Endothelial cell of umbilical vein (primary cell): ENCODE measurements around the gene SBDS. TPM values are rescaled to one million over a fixed set of nuclear protein-coding genes. Genes with fewer than 3 reads are reported as not detected.

Source experiments
- BruUV-seq: library from RNA; stranded (reverse); fragments of 400-500 nt; replicated peaks from 2 replicates; lab custom pipeline; 2021; lab: Mats Ljungman, UMichigan
- CTCF ChIA-PET: fragments of 300-600, 350-600 bp; sonication (Branson Sonifier 250); formaldehyde crosslinking; loops from one replicate; lab custom pipeline; 2021; ENCODE audit warnings: antibody characterized with exemption, inconsistent platforms; lab: Charles Lee
- POLR2A ChIA-PET: fragments of 300-600, 350-600 bp; sonication (Branson Sonifier 250); formaldehyde crosslinking; loops from one replicate; lab custom pipeline; 2021; ENCODE audit warnings: antibody characterized with exemption, inconsistent platforms; lab: Charles Lee
- DNase-seq: peaks from one replicate; pipeline ENCODE4 v3.0.0-alpha.2; 2011; ENCODE audit warnings: low read depth, low spot score
- FAIRE-seq: peaks from 2 replicates; lab custom pipeline; 2011; peaks lifted over from hg19 to GRCh38; lab: Jason Lieb, UNC
- H2AFZ ChIP-seq: 2 replicates; pipeline ENCODE4 v1.6.0; 2012; ENCODE audit warnings: low read depth, low read length, control low read depth, inconsistent platforms
- H3K27ac ChIP-seq: 2 replicates; pipeline ENCODE4 v1.5.1; 2011; ENCODE audit warnings: low read depth, mild to moderate bottlenecking, control low read depth, low read length, moderate library complexity; ENCODE audit not compliant: insufficient read depth
- H3K27me3 ChIP-seq, 2 experiments: 2 replicates each; pipeline versions ENCODE4 v1.6.0 to v1.6.1; 2011; ENCODE audit warnings: low read length in 2 of 2, mixed read lengths in 1 of 2; ENCODE audit not compliant: control insufficient read depth in 2 of 2, insufficient read depth in 2 of 2
- H3K36me3 ChIP-seq, 2 experiments: 2 replicates in 1 of 2; 3 replicates in 1 of 2; pipeline ENCODE4 v1.5.1; 2011; ENCODE audit warnings: low read length in 2 of 2, mild to moderate bottlenecking in 1 of 2, moderate library complexity in 1 of 2; ENCODE audit not compliant: control insufficient read depth in 2 of 2, insufficient read depth in 2 of 2; ENCODE audit errors: extremely low read depth in 1 of 2
- H3K4me1 ChIP-seq: 3 replicates; pipeline ENCODE4 v1.5.1; 2011; ENCODE audit warnings: mild to moderate bottlenecking, low read length; ENCODE audit not compliant: control insufficient read depth, insufficient read depth; ENCODE audit errors: extremely low read depth
- H3K4me2 ChIP-seq: 2 replicates; pipeline ENCODE4 v1.6.1; 2011; ENCODE audit warnings: low read length, control low read depth, mixed read lengths; ENCODE audit not compliant: insufficient read depth
- H3K4me3 ChIP-seq, 3 experiments: fragments of 200-600 bp in 1 of 3; sonication (generic), shearing (Covaris generic) in 1 of 3; replicated peaks in 1 of 3; 2 replicates each; pipeline ENCODE4 v1.5.1; 2011 to 2016; ENCODE audit warnings: control low read depth in 3 of 3, low read length in 3 of 3, mild to moderate bottlenecking in 2 of 3, inconsistent platforms in 1 of 3, low read depth in 1 of 3, moderate library complexity in 1 of 3; ENCODE audit not compliant: insufficient read depth in 1 of 3
- H3K79me2 ChIP-seq: 2 replicates; pipeline ENCODE4 v1.6.0; 2012; ENCODE audit warnings: low read length, inconsistent platforms; ENCODE audit not compliant: control insufficient read depth, insufficient read depth
- H3K9ac ChIP-seq: replicated peaks from 2 replicates; pipeline ENCODE3; 2011; ENCODE audit warnings: low read length, control low read depth; ENCODE audit not compliant: insufficient read depth; ENCODE audit errors: extremely low read depth
- H3K9me1 ChIP-seq: replicated peaks from 3 replicates; pipeline ENCODE4 v1.6.0; 2011; ENCODE audit warnings: mild to moderate bottlenecking, low read length; ENCODE audit not compliant: control insufficient read depth, insufficient read depth; ENCODE audit errors: extremely low read depth
- H3K9me3 ChIP-seq: replicated peaks from 2 replicates; pipeline ENCODE4 v1.5.1; 2012; ENCODE audit warnings: low read length, inconsistent platforms; ENCODE audit not compliant: control insufficient read depth, insufficient read depth
- H4K20me1 ChIP-seq: replicated peaks from 2 replicates; pipeline ENCODE3; 2011; ENCODE audit warnings: mild to moderate bottlenecking, low read length; ENCODE audit not compliant: control insufficient read depth, insufficient read depth; ENCODE audit errors: extremely low read depth
- GATA2 ChIP-seq: IDR thresholded peaks from 2 replicates; pipeline ENCODE4 v1.7.0; 2011; ENCODE audit warnings: low read depth, mild to moderate bottlenecking, moderate library complexity, mixed read lengths, low read length; ENCODE audit not compliant: insufficient read length, insufficient read depth
- JUN ChIP-seq: IDR thresholded peaks from 2 replicates; pipeline ENCODE4 v1.6.1; 2011; ENCODE audit warnings: borderline replicate concordance, low read depth; ENCODE audit not compliant: insufficient read length, insufficient read depth
- POLR2AphosphoS5 ChIP-seq: IDR thresholded peaks from 2 replicates; pipeline ENCODE4 v1.6.1; 2012; ENCODE audit warnings: low read depth, mild to moderate bottlenecking, control low read depth, low read length, moderate library complexity; ENCODE audit not compliant: insufficient read depth
- dilution Hi-C: fragments of 300-500 bp; cut with MboI; formaldehyde crosslinking; loops from one replicate; pipeline ENCODE4 v1.15.0; 2019; ENCODE audit warnings: low sequenced_read_pairs; ENCODE audit not compliant: extremely low pct_ligation_motif_present
- intact Hi-C: fragments of 100-400 bp; cut with micrococcal nuclease; formaldehyde crosslinking; loops from one replicate; pipeline ENCODE4 v1.10.0; 2022
- polyA plus RNA-seq, 4 experiments: library from polyadenylated mRNA; depleted of rRNA in 3 of 4; stranded (reverse) in 3 of 4; unstranded in 1 of 4; fragments of >200 nt; gene quantifications; 2 replicates each; pipeline versions ENCODE4 v1.2.1 to v1.2.3, GENCODE V29; 2011 to 2012; ENCODE audit warnings: missing spikeins in 1 of 4
- total RNA-seq: library from RNA; stranded (reverse); gene quantifications from 2 replicates; pipeline ENCODE4 v1.2.3, GENCODE V29; 2021

The SBDS gene
- total and polyA plus RNA-seq, 2 donors (not counting 3 experiments of a cell fraction or from before 2014, with no cell fraction given) = 30.7 to 86.5 TPM

DNA sequence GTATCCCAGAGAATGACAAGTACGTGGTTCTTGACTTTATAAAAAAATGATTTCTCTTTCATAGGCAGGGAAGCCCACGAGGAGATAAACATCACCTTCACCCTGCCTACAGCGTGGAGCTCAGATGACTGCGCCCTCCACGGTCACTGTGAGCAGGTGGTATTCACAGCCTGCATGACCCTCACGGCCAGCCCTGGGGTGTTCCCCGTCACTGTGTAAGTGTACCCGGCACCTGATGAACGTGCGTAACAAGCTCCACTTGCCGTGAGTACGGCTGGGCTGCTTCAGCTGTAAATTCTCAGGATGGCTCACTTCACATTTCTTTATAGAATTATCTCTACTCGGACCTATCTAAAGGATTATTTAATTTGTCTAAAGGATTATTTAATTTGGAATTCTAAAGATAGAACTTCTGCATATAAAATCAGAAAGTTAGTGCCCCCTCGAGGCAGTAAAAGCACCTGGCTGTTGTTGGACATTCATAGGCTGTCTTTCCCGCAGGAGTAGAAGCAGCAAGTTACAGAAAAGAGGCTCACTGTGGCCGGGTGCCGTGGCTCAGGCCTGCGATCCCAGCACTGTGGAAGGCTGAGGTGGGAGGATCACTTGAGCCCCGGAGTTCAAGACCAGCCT lies 46.8 kb downstream of the SBDS start:
- Histone ChIP-seq H3K36me3 (peaks cover 11 to 16% of the 10 kb centered on the region in 2 experiments), H3K4me2 (no peak overlapping the region), H3K79me2 (peaks cover 7% of the 10 kb centered on the region), H3K27ac (no peak overlapping the region), H3K27me3 (no peaks in the 10 kb centered on the region), H3K9me1 (no peaks in the 10 kb centered on the region), H4K20me1 (no peaks in the 10 kb centered on the region), H2AFZ (no peak overlapping the region), H3K9me3 (no peaks in the 10 kb centered on the region), H3K4me3 (no peak overlapping the region), H3K4me1 (peaks cover 47% of the 10 kb centered on the region), H3K9ac (no peak overlapping the region)
- intact Hi-C loops (no loop called here), dilution Hi-C loops (no loop called here)
- no peak for TF ChIP-seq GATA2
- CTCF ChIA-PET = no interaction called here
- DNase-seq (no peak), FAIRE-seq (no peak)
- POLR2A ChIA-PET = no interaction called here
- BruUV-seq = no TSS peak

DNA sequence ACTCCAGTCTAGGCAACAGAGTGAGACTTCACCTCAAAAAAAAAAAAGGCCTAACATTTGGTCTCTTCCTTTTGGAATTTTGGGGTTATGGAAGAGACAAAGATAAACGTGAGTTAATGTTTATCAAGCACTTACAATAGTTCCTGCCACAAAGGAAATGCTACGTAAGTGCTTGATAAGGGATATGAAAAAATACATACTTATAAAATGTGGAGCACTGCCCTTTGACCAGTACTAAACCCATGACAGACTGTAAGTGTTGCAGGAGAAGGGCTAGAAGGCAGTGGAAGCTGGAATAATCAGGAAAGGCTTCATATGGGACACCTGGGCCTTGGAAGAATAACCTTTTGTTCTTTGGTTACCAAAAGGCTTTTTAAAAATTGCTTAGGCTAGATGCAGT lies 48.8 kb downstream of the SBDS start:
- FAIRE-seq (peak; percentile 70), DNase-seq (peak; percentile 83)
- H3K27me3 ChIP-seq = no peaks in the 10 kb centered on the region
- ChIA-PET CTCF (no interaction called here), POLR2A (no interaction called here)
- BruUV-seq = no TSS peak
- H3K4me1 ChIP-seq = peaks cover 30% of the 10 kb centered on the region
- dilution Hi-C loops = no loop called here
- H3K4me2 ChIP-seq = peak overlapping the region; percentile 27
- H3K9me3 ChIP-seq = no peaks in the 10 kb centered on the region
- H2AFZ ChIP-seq = no peak overlapping the region
- peaks cover 12% of the 10 kb centered on the region for H3K79me2 ChIP-seq
- no peaks in the 10 kb centered on the region for H3K9me1 ChIP-seq
- H3K4me3 ChIP-seq = no peak overlapping the region
- H3K36me3 ChIP-seq = peaks cover 14 to 19% of the 10 kb centered on the region in 2 experiments
- peak; percentile 27 for TF ChIP-seq JUN
- peak; percentile 71 for TF ChIP-seq GATA2
- no peak for TF ChIP-seq POLR2AphosphoS5
- H4K20me1 ChIP-seq = no peaks in the 10 kb centered on the region
- intact Hi-C loops = no loop called here
- peak overlapping the region; percentile 67 for H3K27ac ChIP-seq
- peak overlapping the region; percentile 20 for H3K9ac ChIP-seq
